AG10803 (cell line): ENCODE measurements around the gene MTCL1.

Experiments
- DNase-seq: peaks from one replicate; pipeline ENCODE4 v3.0.0; 2010; ENCODE audit warnings: low read depth
- H3K4me3 ChIP-seq: 2 replicates; pipeline ENCODE4 v1.5.1; 2011; ENCODE audit warnings: mild to moderate bottlenecking, low read length, control low read depth
- TF ChIP-seq, protein P1 (sequence below): conservative IDR thresholded peaks from 2 replicates; pipeline ENCODE4 v1.5.1; 2011; ENCODE audit warnings: mild to moderate bottlenecking, low read length, control low read depth, inconsistent platforms

Gene MTCL1

DNA sequence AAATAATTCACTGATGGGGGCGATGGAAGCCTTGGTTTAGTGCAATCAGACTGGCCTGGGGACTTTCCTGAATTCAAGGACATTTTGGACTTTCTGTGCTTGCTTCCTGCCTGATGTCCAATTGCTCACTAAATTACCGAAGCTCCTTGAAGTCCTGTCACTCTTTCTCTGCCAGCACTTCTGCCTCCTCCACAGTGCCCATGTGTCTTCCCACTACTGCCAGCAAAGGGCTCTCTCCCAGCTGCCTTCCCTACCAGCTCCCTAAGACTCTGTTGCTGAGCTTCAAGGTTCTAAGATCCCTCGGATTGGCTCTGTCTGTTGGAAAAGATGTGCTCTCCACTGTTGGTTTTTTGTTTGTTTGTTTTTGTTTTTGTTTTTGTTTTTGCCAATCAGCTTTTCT is 158.1 kb downstream of the MTCL1 start:
- TF ChIP-seq, protein P1, sequence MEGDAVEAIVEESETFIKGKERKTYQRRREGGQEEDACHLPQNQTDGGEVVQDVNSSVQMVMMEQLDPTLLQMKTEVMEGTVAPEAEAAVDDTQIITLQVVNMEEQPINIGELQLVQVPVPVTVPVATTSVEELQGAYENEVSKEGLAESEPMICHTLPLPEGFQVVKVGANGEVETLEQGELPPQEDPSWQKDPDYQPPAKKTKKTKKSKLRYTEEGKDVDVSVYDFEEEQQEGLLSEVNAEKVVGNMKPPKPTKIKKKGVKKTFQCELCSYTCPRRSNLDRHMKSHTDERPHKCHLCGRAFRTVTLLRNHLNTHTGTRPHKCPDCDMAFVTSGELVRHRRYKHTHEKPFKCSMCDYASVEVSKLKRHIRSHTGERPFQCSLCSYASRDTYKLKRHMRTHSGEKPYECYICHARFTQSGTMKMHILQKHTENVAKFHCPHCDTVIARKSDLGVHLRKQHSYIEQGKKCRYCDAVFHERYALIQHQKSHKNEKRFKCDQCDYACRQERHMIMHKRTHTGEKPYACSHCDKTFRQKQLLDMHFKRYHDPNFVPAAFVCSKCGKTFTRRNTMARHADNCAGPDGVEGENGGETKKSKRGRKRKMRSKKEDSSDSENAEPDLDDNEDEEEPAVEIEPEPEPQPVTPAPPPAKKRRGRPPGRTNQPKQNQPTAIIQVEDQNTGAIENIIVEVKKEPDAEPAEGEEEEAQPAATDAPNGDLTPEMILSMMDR: no peak
- DNase-seq: no peak
- H3K4me3 ChIP-seq: no peak overlapping the region

DNA sequence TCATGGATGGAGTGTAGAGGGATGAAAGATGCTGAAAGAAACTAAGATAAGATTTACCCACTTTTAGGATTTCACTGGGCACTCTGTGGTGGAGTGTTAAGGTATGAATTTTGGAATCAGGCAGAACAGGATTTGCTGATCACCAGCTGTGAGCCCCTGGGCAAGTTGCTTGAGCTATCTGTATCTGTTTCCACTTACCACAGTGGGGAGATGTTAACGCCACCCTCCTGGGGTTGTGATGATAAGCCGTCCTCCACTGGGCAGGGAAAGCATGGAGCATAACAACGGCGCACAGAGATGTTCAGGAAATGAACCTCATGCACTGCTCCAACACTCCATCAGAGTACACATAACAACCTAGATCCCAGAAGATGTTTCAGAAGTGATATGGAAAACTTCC is 160.6 kb downstream of the MTCL1 start:
- TF ChIP-seq, protein P1: no peak
- H3K4me3 ChIP-seq: no peak overlapping the region
- no peak for DNase-seq

DNA sequence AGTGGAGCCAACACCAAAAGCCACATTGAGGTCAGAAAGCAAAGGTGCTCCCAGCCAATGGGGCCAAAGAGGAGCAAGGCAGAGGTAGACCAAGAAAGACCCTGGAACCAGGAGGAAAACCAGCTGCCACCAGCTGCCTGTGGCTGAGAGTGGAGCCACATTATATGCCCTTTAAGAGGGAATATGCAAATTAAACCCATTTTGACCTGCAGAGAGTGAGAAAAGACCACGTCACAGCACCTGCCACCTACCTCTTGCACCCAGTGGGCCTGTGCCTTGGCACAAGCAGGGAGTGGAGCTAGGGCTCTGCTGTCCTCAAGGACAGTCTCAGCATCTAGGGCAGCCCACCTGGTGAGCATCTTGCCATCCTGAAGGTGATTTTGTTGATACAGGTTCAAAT is 161.3 kb downstream of the MTCL1 start:
- H3K4me3 ChIP-seq: no peak overlapping the region
- TF ChIP-seq, protein P1: no peak
- DNase-seq: no peak

DNA sequence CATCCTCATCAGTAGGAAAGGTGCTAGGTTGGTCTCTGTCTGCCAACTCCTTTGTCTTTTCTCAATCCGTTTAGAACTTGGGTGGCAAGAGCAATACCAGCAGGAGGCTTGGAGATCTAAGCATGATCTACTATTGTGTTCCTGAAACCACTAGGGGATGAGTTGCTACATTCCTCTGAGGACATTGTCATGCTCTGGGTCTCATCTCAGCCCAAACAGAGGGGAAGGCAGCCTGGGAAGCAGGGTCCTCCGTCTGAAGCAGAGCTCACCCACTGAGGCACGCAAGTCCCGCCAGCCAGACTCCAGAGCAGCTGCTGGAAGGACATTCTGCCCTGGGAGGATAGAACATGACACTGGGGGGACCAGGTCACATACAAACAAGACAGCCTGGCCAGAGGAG is 162.9 kb downstream of the MTCL1 start:
- TF ChIP-seq, protein P1: no peak
- H3K4me3 ChIP-seq: no peak overlapping the region
- no peak for DNase-seq

DNA sequence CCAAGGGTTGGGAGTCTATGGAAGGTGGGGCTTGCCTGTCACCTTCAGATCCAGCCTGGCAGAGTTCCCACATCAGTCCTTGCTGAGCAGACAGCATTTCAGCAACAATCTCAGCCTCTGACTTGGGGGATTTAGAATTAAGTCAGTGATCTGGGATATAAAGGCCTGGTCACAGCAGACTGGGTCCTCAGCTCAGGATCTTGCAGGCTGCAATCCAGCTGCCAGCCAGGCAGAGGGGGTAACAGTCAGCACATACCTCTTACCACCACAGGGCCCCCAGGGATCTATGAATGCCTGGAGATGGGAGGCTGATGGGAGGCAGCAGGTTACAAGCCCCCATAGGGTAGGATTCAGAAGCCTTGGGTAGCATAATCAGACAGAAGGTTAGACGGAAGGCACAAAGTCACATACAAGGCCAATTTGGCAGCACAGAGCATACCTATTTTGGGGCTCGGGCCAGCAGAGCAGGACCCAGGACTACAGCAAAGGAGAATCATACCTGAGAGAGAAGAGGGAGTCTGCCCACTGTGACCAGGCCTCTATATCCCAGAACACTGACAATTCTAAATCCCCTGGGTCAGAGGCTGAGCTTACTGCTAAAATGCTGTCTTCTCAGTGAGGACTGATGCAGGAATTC is 163.5 kb downstream of the MTCL1 start:
- no peak overlapping the region for H3K4me3 ChIP-seq
- no peak for DNase-seq
- TF ChIP-seq, protein P1: no peak

DNA sequence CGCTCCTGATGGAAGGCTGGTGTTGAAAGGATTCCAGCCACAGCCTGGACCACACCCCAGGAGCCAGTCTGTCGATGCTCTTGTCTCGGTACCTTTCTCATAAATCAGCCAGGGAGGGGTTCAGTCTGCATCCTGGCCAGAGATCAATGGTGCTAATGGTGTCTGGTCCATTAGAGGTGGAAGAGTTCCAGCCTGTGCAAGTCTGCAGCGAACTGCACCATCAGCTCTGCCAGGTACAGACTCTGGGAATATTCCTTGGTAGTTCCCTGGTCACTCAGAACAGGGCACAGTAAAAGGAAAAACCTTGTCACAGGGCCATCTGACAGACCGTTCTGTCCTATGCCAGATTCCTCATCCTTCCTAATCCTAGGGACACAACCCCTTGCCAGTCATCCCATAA is 164.3 kb downstream of the MTCL1 start:
- no peak for DNase-seq
- H3K4me3 ChIP-seq: no peak overlapping the region
- TF ChIP-seq, protein P1: no peak

DNA sequence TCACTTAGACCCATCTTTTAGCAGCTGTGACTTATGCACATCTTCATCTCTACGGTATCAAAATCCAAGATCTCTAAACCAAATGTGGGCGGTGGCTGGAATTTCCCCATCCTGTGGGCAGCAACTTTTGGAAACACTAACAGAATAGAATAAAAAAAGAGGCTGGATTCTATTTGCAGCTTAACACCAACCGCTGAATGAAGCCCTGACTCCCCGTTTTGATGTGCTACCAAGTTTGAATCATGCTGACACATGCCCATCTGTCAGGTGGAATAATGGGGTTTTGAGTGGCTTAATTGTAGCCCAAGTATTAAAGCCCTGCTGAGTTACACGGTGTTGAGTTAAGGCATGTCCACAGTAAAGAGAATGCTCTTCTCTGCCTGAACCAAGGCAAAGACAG is 165.2 kb downstream of the MTCL1 start:
- TF ChIP-seq, protein P1: no peak
- H3K4me3 ChIP-seq: no peak overlapping the region
- DNase-seq: no peak
